ENCODE measurements around the gene AUNIP. TPM values are rescaled to one million over a fixed set of nuclear protein-coding genes. Genes with fewer than 3 reads are reported as not detected.

Gene AUNIP
- total and polyA plus RNA-seq, 5 donors from 2014 or later, result 0.15 to 0.26 (median 0.20) TPM; not detected in 2

DNA sequence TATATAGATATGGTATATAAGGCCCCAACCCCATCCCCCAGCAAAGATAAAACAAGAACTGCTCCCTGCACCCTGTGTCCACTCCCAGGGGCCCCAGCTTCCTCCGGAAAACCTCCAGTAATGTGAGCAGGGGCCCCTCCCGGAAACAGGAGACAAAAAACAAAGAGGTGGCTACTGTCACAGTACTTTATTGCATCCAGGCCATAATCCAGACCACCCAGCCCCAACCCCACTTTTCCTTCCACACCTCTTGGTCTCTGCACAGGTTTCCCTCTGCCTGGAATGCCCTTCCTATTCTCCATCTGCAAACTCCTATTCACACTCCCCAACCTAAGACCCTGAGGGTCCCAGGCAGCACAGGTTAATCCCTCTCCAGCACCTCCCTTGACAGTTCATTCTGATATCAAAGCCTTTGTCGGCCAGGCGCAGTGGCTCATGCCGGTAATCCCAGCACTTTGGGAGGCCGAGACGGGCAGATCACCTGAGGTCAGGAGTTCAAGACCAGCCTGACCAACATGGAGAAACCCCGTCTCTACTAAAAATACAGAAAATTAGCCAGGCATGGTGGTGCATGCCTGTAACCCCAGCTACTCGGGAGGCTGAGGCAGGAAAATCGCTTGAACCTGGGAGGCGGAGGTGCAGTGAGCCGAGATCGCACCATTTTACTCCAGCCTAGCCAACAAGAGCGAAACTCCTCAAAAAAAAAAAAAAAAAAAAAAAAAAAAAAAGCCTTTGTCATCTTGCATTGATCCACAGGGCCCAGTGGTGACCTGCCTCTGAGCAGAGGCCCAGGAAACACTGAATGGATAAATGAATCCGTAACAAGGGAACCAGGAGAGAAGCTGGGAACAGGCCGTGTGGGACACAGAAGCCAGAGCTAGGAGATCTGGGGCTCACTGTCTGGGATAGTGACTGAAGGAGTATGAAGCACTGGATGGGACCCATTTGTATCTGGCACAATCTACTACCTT is 2.3 kb upstream of the AUNIP start:
- Histone ChIP-seq H3K4me3 (ENCODE audit: low read depth, low read length) (no peak overlapping the region), H3K36me3 (ENCODE audit: control insufficient read depth, insufficient read depth, low read length) (no peaks in the 10 kb centered on the region), H3K27ac (ENCODE audit: insufficient read depth, low read length, poor library complexity, severe bottlenecking) (no peak overlapping the region), H3K4me1 (ENCODE audit: control insufficient read depth, insufficient read depth, low read length, poor library complexity, severe bottlenecking) (peaks cover 15% of the 10 kb centered on the region), H3K9me3 (ENCODE audit: control insufficient read depth in 2 of 2, low read length in 2 of 2) (no peaks in the 10 kb centered on the region), H3K27me3 (ENCODE audit: control insufficient read depth, insufficient read depth, low read length) (no peaks in the 10 kb centered on the region)
- H3K9me3 Mint-ChIP-seq, result no peaks in the 10 kb centered on the region
- H3K36me3 Mint-ChIP-seq, result peaks cover 5% of the 10 kb centered on the region
- no peak for DNase-seq
- peak overlapping the region; percentile 47 to 78 (median 63) for H3K27ac Mint-ChIP-seq
- peaks cover 9 to 27% (median 12%) of the 10 kb centered on the region in 4 donors for H3K4me1 Mint-ChIP-seq
- no peak for ATAC-seq (ENCODE audit: low read depth in 2 of 2)
- peak overlapping the region in 2 of 4 donors; percentile 47 to 62 for H3K4me3 Mint-ChIP-seq
- H3K27me3 Mint-ChIP-seq, result no peaks in the 10 kb centered on the region

DNA sequence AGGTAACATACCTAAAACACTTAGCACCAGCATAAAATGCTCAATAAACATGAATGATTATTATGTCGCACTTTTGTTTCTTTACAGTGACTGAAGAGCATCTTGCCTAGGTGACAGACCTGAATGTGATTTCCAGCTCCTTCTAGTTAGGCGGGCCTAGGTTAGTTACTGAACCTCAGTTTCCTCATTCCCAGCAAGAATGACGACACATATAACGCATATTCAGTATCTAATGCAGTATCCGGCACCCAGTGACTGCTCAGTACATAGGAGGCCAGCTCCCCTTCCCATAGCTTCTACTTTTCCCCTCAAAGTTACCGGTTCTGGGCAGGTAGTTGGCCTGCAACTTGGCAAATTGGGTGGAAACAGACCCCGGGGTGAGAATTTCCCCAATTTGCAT is 763 bp downstream of the AUNIP start:
- no peaks in the 10 kb centered on the region for H3K9me3 Mint-ChIP-seq
- ATAC-seq (ENCODE audit: low read depth in 2 of 2) (no peak), DNase-seq (no peak)
- H3K27me3 ChIP-seq (ENCODE audit: control insufficient read depth, insufficient read depth, low read length), result no peaks in the 10 kb centered on the region
- no peaks in the 10 kb centered on the region for H3K27me3 Mint-ChIP-seq
- H3K27ac ChIP-seq (ENCODE audit: insufficient read depth, low read length, poor library complexity, severe bottlenecking), result no peak overlapping the region
- no peaks in the 10 kb centered on the region for H3K36me3 Mint-ChIP-seq
- H3K27ac Mint-ChIP-seq, result peak overlapping the region in 1 of 3 donors; percentile 60
- peaks cover 15% of the 10 kb centered on the region for H3K4me1 ChIP-seq (ENCODE audit: control insufficient read depth, insufficient read depth, low read length, poor library complexity, severe bottlenecking)
- H3K4me1 Mint-ChIP-seq, result peaks cover 9 to 27% (median 12%) of the 10 kb centered on the region in 4 donors
- H3K9me3 ChIP-seq (ENCODE audit: control insufficient read depth in 2 of 2, low read length in 2 of 2), result no peaks in the 10 kb centered on the region
- H3K4me3 ChIP-seq (ENCODE audit: low read depth, low read length), result peak overlapping the region; percentile 75
- peak overlapping the region; percentile 80 to 97 (median 93) for H3K4me3 Mint-ChIP-seq
- no peaks in the 10 kb centered on the region for H3K36me3 ChIP-seq (ENCODE audit: control insufficient read depth, insufficient read depth, low read length)

DNA sequence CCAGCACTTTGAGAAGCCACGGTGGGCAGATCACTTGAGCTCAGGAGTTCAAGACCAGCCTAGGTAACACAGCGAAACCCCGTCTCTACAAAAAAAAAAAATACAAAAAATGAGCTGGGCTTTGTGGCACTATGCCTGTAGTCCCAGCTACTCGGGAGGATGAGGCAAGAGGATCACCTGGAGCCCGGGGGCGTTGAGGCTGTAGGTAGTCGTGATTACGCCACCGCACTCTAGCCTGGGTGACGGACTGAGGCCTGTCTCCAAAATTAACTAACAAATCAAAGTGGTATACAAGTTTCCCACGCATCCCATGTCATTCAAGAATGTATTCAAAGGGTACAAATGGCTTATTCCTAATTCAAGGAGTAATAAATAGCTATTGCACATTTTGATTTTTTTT is 2.4 kb downstream of the AUNIP start:
- peaks cover 9 to 25% (median 12%) of the 10 kb centered on the region in 4 donors for H3K4me1 Mint-ChIP-seq
- Histone ChIP-seq H3K36me3 (ENCODE audit: control insufficient read depth, insufficient read depth, low read length) (no peaks in the 10 kb centered on the region), H3K4me3 (ENCODE audit: low read depth, low read length) (no peak overlapping the region), H3K27me3 (ENCODE audit: control insufficient read depth, insufficient read depth, low read length) (no peaks in the 10 kb centered on the region), H3K27ac (ENCODE audit: insufficient read depth, low read length, poor library complexity, severe bottlenecking) (no peak overlapping the region), H3K9me3 (ENCODE audit: control insufficient read depth in 2 of 2, low read length in 2 of 2) (no peaks in the 10 kb centered on the region), H3K4me1 (ENCODE audit: control insufficient read depth, insufficient read depth, low read length, poor library complexity, severe bottlenecking) (peaks cover 15% of the 10 kb centered on the region)
- no peaks in the 10 kb centered on the region for H3K36me3 Mint-ChIP-seq
- H3K27me3 Mint-ChIP-seq, result no peaks in the 10 kb centered on the region
- H3K27ac Mint-ChIP-seq, result no peak overlapping the region
- H3K9me3 Mint-ChIP-seq, result no peaks in the 10 kb centered on the region
- DNase-seq (no peak), ATAC-seq (ENCODE audit: low read depth in 2 of 2) (no peak)
- H3K4me3 Mint-ChIP-seq, result peak overlapping the region in 1 of 4 donors; percentile 30

DNA sequence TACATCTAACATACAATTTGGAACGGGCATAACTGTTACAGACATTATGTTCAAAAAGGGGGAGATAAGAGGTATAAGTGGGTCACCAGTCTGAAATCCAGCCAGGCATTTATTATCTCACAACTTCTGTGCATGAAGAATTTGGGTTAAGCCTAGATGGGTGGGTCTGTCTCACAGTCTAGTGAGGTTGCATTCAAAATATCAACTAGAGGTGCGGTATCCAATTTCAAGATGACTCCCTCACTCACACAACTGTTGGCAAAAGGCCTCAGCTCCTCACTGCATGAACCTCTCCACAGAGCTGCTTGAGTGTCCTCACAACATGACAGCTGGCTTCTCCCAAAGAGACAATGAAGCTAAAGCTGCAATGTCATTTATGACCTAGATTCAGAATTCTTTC is 4.7 kb downstream of the AUNIP start:
- Histone ChIP-seq H3K27me3 (ENCODE audit: control insufficient read depth, insufficient read depth, low read length) (no peaks in the 10 kb centered on the region), H3K4me1 (ENCODE audit: control insufficient read depth, insufficient read depth, low read length, poor library complexity, severe bottlenecking) (peaks cover 10% of the 10 kb centered on the region), H3K4me3 (ENCODE audit: low read depth, low read length) (no peak overlapping the region), H3K36me3 (ENCODE audit: control insufficient read depth, insufficient read depth, low read length) (no peaks in the 10 kb centered on the region), H3K27ac (ENCODE audit: insufficient read depth, low read length, poor library complexity, severe bottlenecking) (no peak overlapping the region), H3K9me3 (ENCODE audit: control insufficient read depth in 2 of 2, low read length in 2 of 2) (no peaks in the 10 kb centered on the region)
- DNase-seq (no peak), ATAC-seq (ENCODE audit: low read depth in 2 of 2) (no peak)
- H3K27me3 Mint-ChIP-seq, result no peaks in the 10 kb centered on the region
- H3K36me3 Mint-ChIP-seq, result no peaks in the 10 kb centered on the region
- H3K4me1 Mint-ChIP-seq, result peaks cover 7 to 12% (median 9%) of the 10 kb centered on the region in 4 donors
- peaks cover 0 to 2% (median 0%) of the 10 kb centered on the region in 7 donors for H3K9me3 Mint-ChIP-seq
- no peak overlapping the region for H3K4me3 Mint-ChIP-seq
- H3K27ac Mint-ChIP-seq, result no peak overlapping the region

DNA sequence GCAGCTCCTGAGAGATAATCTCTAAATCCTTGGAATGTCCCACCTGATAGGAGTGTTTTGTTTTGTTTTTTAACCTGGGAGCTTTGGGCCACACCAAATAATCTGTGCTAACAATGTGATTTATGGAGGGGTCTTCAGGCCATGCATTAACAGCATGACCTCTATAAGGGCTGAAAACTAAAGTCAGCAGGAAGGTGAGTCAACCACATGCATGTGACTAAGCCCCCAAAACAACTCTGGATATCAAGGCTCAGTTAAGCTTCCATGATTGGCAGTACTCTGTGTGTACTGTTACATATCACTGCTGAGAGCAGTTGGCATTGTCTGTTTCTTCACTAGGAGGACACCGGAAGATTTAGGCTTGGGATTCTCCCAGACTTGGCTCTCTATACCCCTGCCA is 10.7 kb downstream of the AUNIP start:
- H3K27ac ChIP-seq (ENCODE audit: insufficient read depth, low read length, poor library complexity, severe bottlenecking), result no peak overlapping the region
- DNase-seq (no peak), ATAC-seq (ENCODE audit: low read depth in 2 of 2) (no peak)
- H3K9me3 ChIP-seq (ENCODE audit: control insufficient read depth in 2 of 2, low read length in 2 of 2), result no peaks in the 10 kb centered on the region
- no peaks in the 10 kb centered on the region for H3K36me3 Mint-ChIP-seq
- H3K4me1 ChIP-seq (ENCODE audit: control insufficient read depth, insufficient read depth, low read length, poor library complexity, severe bottlenecking), result no peaks in the 10 kb centered on the region
- no peak overlapping the region for H3K4me3 ChIP-seq (ENCODE audit: low read depth, low read length)
- H3K27me3 Mint-ChIP-seq, result no peaks in the 10 kb centered on the region
- no peak overlapping the region for H3K27ac Mint-ChIP-seq
- H3K9me3 Mint-ChIP-seq, result peaks cover 0 to 2% (median 0%) of the 10 kb centered on the region in 7 donors
- no peaks in the 10 kb centered on the region for H3K36me3 ChIP-seq (ENCODE audit: control insufficient read depth, insufficient read depth, low read length)
- H3K27me3 ChIP-seq (ENCODE audit: control insufficient read depth, insufficient read depth, low read length), result no peaks in the 10 kb centered on the region
- H3K4me1 Mint-ChIP-seq, result no peaks in the 10 kb centered on the region
- no peak overlapping the region for H3K4me3 Mint-ChIP-seq

DNA sequence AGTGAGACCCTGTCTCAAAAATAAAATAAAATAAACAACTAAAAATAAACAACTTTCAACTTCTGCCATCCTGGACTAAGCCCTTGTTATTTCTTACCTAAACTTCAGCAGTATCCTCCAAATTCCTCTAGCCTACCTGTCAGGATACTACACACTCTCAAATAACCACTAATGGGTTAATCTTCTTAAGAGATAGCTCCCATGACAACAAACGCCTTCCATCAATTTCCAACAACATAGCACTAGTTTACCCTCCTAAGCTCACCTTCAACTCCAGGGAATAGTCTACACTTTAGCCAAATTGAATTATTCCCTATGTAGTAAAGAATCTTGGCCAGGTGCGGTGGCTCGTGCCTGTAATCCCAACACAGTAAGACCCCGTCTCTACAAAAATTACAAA is 11.3 kb downstream of the AUNIP start:
- H3K36me3 Mint-ChIP-seq, result no peaks in the 10 kb centered on the region
- no peaks in the 10 kb centered on the region for H3K4me1 Mint-ChIP-seq
- Histone ChIP-seq H3K27ac (ENCODE audit: insufficient read depth, low read length, poor library complexity, severe bottlenecking) (no peak overlapping the region), H3K4me3 (ENCODE audit: low read depth, low read length) (no peak overlapping the region), H3K4me1 (ENCODE audit: control insufficient read depth, insufficient read depth, low read length, poor library complexity, severe bottlenecking) (no peaks in the 10 kb centered on the region), H3K9me3 (ENCODE audit: control insufficient read depth in 2 of 2, low read length in 2 of 2) (no peaks in the 10 kb centered on the region), H3K27me3 (ENCODE audit: control insufficient read depth, insufficient read depth, low read length) (no peaks in the 10 kb centered on the region), H3K36me3 (ENCODE audit: control insufficient read depth, insufficient read depth, low read length) (no peaks in the 10 kb centered on the region)
- no peak overlapping the region for H3K27ac Mint-ChIP-seq
- ATAC-seq (ENCODE audit: low read depth in 2 of 2) (no peak), DNase-seq (no peak)
- no peak overlapping the region for H3K4me3 Mint-ChIP-seq
- H3K27me3 Mint-ChIP-seq, result no peaks in the 10 kb centered on the region
- H3K9me3 Mint-ChIP-seq, result peaks cover 0 to 2% (median 0%) of the 10 kb centered on the region in 7 donors

DNA sequence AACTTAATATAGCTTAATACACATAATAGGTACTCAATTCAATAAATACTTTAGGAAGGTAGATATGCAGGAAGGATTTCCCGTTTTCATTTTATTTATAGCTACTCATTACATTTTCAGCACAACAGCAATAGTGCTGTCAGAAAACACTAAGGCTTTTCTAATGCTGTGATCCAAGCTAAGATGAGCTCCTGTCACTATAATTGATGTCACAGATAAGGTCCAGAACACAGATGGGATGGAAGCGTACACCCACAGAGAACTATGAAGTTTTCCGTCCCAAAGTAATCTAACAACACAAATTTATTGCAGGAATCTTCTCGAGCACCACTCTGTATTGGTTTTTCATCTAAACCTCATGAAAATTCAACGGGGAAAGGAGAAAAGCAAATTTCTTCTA is 13.6 kb downstream of the AUNIP start:
- H3K4me1 Mint-ChIP-seq, result no peaks in the 10 kb centered on the region
- no peak overlapping the region for H3K4me3 Mint-ChIP-seq
- DNase-seq (no peak), ATAC-seq (ENCODE audit: low read depth in 2 of 2) (no peak)
- Histone ChIP-seq H3K27me3 (ENCODE audit: control insufficient read depth, insufficient read depth, low read length) (no peaks in the 10 kb centered on the region), H3K9me3 (ENCODE audit: control insufficient read depth in 2 of 2, low read length in 2 of 2) (no peaks in the 10 kb centered on the region), H3K36me3 (ENCODE audit: control insufficient read depth, insufficient read depth, low read length) (no peaks in the 10 kb centered on the region), H3K4me1 (ENCODE audit: control insufficient read depth, insufficient read depth, low read length, poor library complexity, severe bottlenecking) (no peaks in the 10 kb centered on the region), H3K27ac (ENCODE audit: insufficient read depth, low read length, poor library complexity, severe bottlenecking) (no peak overlapping the region), H3K4me3 (ENCODE audit: low read depth, low read length) (no peak overlapping the region)
- H3K27ac Mint-ChIP-seq, result no peak overlapping the region
- H3K36me3 Mint-ChIP-seq, result no peaks in the 10 kb centered on the region
- no peaks in the 10 kb centered on the region for H3K9me3 Mint-ChIP-seq
- H3K27me3 Mint-ChIP-seq, result no peaks in the 10 kb centered on the region

All from CD4-positive, CD25-positive, alpha-beta regulatory T cell (primary cell).